K562 (cell line): ENCODE results near the gene IPO11. TPM values are rescaled to one million over a fixed set of nuclear protein-coding genes. Genes with fewer than 3 reads are reported as not detected.
A peak's percentile ranks its signal among the peaks of the same experiment; 100 is the strongest.

Experiments used
- HNRNPH1 ChIP-seq: fragments of 200-400 bp; formaldehyde crosslinking; optimal IDR thresholded peaks from 2 replicates; pipeline ENCODE3; 2017; ENCODE audit warnings: low read depth, mild to moderate bottlenecking, low read length, moderate library complexity
- ILF3 ChIP-seq: fragments of 450-650 bp; IDR thresholded peaks from 2 replicates; pipeline ENCODE4 v1.6.1; 2018; ENCODE audit warnings: antibody characterized with exemption, mild to moderate bottlenecking, moderate library complexity, borderline replicate concordance
- NR4A1 ChIP-seq, 2 experiments: fragments of 250-450 bp in 1 of 2; fragments of 450-650 bp in 1 of 2; sonication (Bioruptor Pico) in 1 of 2; IDR thresholded peaks; 2 replicates each; pipeline versions ENCODE4 v1.4.0 to v1.6.1; 2016 to 2020; ENCODE audit warnings: mild to moderate bottlenecking in 2 of 2, missing compliant biosample characterization in 1 of 2, missing genetic modification characterization in 1 of 2, moderate library complexity in 1 of 2
- PTTG1 ChIP-seq: fragments of 450-650 bp; IDR thresholded peaks from 2 replicates; pipeline ENCODE4 v1.6.1; 2016; ENCODE audit warnings: low read depth, mild to moderate bottlenecking, missing genetic modification characterization, missing compliant biosample characterization
- SMAD4 ChIP-seq: fragments of 250-450 bp; sonication (Bioruptor Pico); conservative IDR thresholded peaks from 2 replicates; pipeline ENCODE4 v1.8.0; 2021; ENCODE audit warnings: inconsistent platforms, mild to moderate bottlenecking, moderate library complexity
- ZNF217 ChIP-seq: sonication (generic); formaldehyde crosslinking; IDR thresholded peaks from 2 replicates; pipeline ENCODE4 v1.8.0; 2022; ENCODE audit warnings: mild to moderate bottlenecking, missing genetic modification reagents
- ZNF395 ChIP-seq: fragments of 200-800 bp; sonication (Bioruptor generic); IDR thresholded peaks from 2 replicates; pipeline ENCODE4 v1.6.1; 2017; ENCODE audit warnings: missing genetic modification characterization, missing compliant biosample characterization
- polyA plus RNA-seq, 8 experiments: library from polyadenylated mRNA; depleted of rRNA in 4 of 8; stranded (reverse) in 5 of 8; unstranded in 3 of 8; fragments of >200 nt; fragmentation: Nextera tagmentation in 2 of 8; fragmentation: Illumina TruSeq in 1 of 8; extraction: Ambion mirVana in 2 of 8; extraction: Trizol in 1 of 8; gene quantifications; 2 replicates each; pipeline versions ENCODE4 v1.2.1 to v1.2.3, GENCODE V29; 2011 to 2014; ENCODE audit warnings: inconsistent platforms in 1 of 8, missing spikeins in 1 of 8
- total RNA-seq, 7 experiments: library from RNA; depleted of rRNA in 6 of 7; stranded (reverse); fragments of >200 nt in 6 of 7; fragmentation: Illumina TruSeq in 2 of 7; extraction: Trizol in 2 of 7; gene quantifications; 2 replicates each; pipeline versions ENCODE4 v1.2.1 to v1.2.3, GENCODE V29; 2011 to 2021; ENCODE audit warnings: low replicate concordance in 1 of 7

The IPO11 gene
- total and polyA plus RNA-seq, 9 of the 15 experiments (the other 6 are each of a cell fraction or from before 2014, with no cell fraction given): 38.7 to 96.0 (median 70.9) TPM

- peak; percentile 13; the same call in 1 of the 2 replicates for TF ChIP-seq ZNF395 (CRISPR knock-in tag)
- no peak for TF ChIP-seq NR4A1 (CRISPR knock-in tag; IDR thresholded peaks at IDR 0.05)
- TF ChIP-seq NR4A1 (tag; IDR thresholded peaks at IDR 0.05): 0 out of 2 replicates have a peak, but pooled peaks have one; percentile 56
- TF ChIP-seq SMAD4 (CRISPR knock-in tag): 0 out of 2 replicates have a peak, but pooled peaks have one; percentile 12
- no peak for TF ChIP-seq HNRNPH1
- TF ChIP-seq ZNF217 (CRISPR knock-in tag): no peak
- TF ChIP-seq PTTG1 (tag): 0 out of 2 replicates have a peak, but pooled peaks have one; percentile 22
- TF ChIP-seq ILF3: no peak
These were observed 19.4 kb downstream of the IPO11 start (continued) for GRCh38 chr5:62431735-62432620.
